Duodenal mucosa (tissue), 2 donors: ENCODE results near the gene ADAM23.

Experiments used
- H3K27ac ChIP-seq: one replicate; pipeline ENCODE4 v1.7.0; 2013; ENCODE audit warnings: low read depth, low read length
- H3K27me3 ChIP-seq, 2 donors: one replicate each; pipeline ENCODE4 v1.7.0; 2013; ENCODE audit warnings: low read length in 2 of 2, control low read depth in 1 of 2; ENCODE audit not compliant: insufficient read depth in 2 of 2, control insufficient read depth in 1 of 2
- H3K36me3 ChIP-seq, 2 donors: one replicate each; pipeline ENCODE4 v1.7.0; 2013; ENCODE audit warnings: low read length in 2 of 2, control low read depth in 1 of 2; ENCODE audit not compliant: insufficient read depth in 2 of 2, control insufficient read depth in 1 of 2
- H3K4me1 ChIP-seq, 2 donors: one replicate each; pipeline ENCODE4 v1.7.0; 2013; ENCODE audit warnings: low read length in 2 of 2, control low read depth in 1 of 2; ENCODE audit not compliant: insufficient read depth in 2 of 2, control insufficient read depth in 1 of 2
- H3K4me3 ChIP-seq, 2 donors: one replicate each; pipeline ENCODE4 v1.7.0; 2013; ENCODE audit warnings: low read length in 2 of 2, low read depth in 1 of 2
- H3K9ac ChIP-seq, 2 donors: one replicate each; pipeline ENCODE4 v1.7.0; 2013; ENCODE audit warnings: low read length in 2 of 2, low read depth in 1 of 2
- H3K9me3 ChIP-seq, 2 donors: one replicate each; pipeline ENCODE4 v1.7.0; 2013; ENCODE audit warnings: low read length in 2 of 2, control low read depth in 1 of 2; ENCODE audit not compliant: control insufficient read depth in 1 of 2

ADAM23 gene

DNA sequence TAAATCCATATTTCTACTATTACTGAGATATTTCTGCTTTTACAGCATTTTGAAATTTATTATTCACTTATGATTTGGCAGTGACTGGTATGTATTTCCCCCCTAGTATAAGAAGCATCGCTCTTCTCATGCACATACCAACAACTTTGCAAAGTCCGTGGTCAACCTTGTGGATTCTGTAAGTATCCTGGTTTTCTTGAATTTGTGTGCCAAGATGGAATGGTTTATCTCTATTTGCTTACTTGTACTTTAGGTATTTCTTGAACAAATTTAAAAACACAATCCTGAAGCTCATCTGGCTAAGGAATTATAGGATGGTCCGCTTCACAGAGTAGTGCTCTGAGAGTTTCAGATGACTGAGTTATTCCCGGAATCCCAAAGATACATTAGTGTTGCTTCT lies 114.0 kb downstream of the ADAM23 start:
- Histone ChIP-seq H3K9me3 (no peaks in the 10 kb centered on the region), H3K27me3 (no peaks in the 10 kb centered on the region), H3K4me3 (no peak overlapping the region), H3K4me1 (no peaks in the 10 kb centered on the region), H3K27ac (no peak overlapping the region), H3K36me3 (no peaks in the 10 kb centered on the region), H3K9ac (no peak overlapping the region)

DNA sequence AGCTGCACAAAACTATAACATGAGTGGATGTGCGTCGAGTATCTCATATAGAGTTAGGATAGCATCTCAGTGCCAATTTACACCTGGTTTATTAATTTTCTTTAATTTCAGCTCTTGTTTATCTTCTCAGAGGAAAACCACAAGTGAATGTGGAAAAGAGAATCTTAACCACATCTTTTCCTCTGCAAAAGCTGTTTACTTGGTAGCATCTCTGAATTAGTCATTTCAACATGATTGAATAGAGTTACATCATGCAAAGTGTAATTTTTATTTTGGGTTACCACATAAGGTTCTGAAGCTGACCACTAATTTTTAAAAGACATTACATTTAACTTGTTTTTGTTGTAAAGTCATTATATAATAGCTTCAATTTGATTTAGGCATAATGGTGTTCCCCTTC lies 115.2 kb downstream of the ADAM23 start:
- Histone ChIP-seq H3K27me3 (no peaks in the 10 kb centered on the region), H3K9ac (no peak overlapping the region), H3K4me3 (no peak overlapping the region), H3K27ac (no peak overlapping the region), H3K4me1 (no peaks in the 10 kb centered on the region), H3K36me3 (no peaks in the 10 kb centered on the region), H3K9me3 (no peaks in the 10 kb centered on the region)

DNA sequence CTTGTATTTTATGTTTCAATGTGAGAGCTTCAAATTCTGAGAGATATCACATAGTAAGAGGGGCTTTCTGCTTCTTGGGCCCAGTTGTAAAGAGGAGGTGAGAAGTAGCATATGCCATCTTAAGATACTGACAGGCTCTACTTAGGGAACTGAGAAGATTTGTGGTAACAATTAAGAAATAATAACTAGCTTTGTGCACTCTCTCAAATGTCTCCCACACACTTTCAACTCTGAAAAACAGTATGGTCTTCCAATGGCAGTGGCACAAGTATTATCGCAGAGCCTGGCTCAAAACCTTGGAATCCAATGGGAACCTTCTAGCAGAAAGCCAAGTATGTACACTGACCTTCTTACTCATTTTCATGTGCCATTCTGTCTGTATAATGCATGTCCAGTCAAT lies 118.6 kb downstream of the ADAM23 start:
- H3K36me3 ChIP-seq: no peaks in the 10 kb centered on the region
- no peaks in the 10 kb centered on the region for H3K9me3 ChIP-seq
- H3K27me3 ChIP-seq: no peaks in the 10 kb centered on the region
- no peak overlapping the region for H3K4me3 ChIP-seq
- no peak overlapping the region for H3K9ac ChIP-seq
- H3K27ac ChIP-seq: no peak overlapping the region
- no peaks in the 10 kb centered on the region for H3K4me1 ChIP-seq

DNA sequence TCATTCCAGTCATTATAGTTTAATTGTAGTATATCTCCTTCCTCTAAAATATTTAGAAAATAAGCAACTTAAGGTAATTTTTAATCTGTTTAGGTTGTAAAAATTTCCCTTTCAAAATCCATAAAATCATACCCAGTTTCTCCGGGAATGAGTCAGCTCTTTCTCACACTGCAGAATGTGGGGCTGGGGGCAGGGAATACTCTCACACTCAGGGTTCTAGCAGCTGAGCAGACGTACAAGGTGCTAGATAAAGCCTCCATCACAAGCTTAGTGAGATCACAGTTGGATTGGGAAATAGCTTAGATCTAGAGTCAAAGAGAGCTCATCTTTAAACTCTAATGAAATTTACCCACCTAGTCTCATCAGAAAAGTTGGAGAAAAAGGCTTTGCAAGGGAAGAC lies 119.0 kb downstream of the ADAM23 start:
- no peak overlapping the region for H3K4me3 ChIP-seq
- no peaks in the 10 kb centered on the region for H3K9me3 ChIP-seq
- H3K27me3 ChIP-seq: no peaks in the 10 kb centered on the region
- no peaks in the 10 kb centered on the region for H3K4me1 ChIP-seq
- H3K9ac ChIP-seq: no peak overlapping the region
- H3K36me3 ChIP-seq: no peaks in the 10 kb centered on the region
- no peak overlapping the region for H3K27ac ChIP-seq

DNA sequence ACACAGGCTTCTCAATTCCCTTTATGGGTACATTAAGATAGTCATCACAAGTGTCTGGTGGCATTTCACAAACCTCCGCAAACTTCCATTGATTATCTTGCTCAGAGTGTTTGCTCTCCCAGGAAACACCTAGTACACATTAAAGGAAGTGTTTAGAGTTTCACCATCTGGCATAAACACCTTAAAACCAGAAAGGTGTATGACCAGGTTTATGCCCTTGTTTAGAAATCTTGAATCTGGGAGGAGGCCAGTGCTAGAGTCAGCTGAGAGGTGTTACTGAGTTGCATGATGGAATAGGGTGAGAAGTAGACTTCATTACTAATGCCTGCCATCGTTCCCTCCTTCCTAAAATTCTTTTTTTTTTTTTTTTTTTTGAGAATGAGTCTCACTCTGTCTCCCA lies 120.0 kb downstream of the ADAM23 start:
- Histone ChIP-seq H3K27me3 (no peaks in the 10 kb centered on the region), H3K9me3 (no peaks in the 10 kb centered on the region), H3K4me1 (no peaks in the 10 kb centered on the region), H3K9ac (no peak overlapping the region), H3K36me3 (no peaks in the 10 kb centered on the region), H3K27ac (no peak overlapping the region), H3K4me3 (no peak overlapping the region)

DNA sequence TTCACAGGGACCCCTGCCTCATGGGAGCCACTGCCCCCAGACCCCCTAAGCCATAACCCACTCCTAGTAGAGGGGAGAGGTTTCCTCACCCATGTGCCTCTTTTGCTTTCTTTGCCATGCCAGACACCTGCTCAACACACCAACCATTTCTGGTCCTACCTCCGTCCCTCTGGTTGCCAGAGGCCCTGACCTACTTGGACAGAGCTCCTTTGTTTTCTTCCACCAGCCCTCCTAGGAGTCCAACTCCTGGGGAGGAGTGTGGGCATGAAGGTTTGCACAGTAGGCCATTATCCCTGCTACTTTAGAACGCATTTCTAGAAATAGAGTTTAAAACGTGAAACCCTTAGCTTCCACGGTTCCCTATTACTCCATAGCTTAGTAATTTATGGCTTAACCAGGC lies 122.3 kb downstream of the ADAM23 start:
- H3K9me3 ChIP-seq: no peaks in the 10 kb centered on the region
- H3K36me3 ChIP-seq: no peaks in the 10 kb centered on the region
- H3K27me3 ChIP-seq: no peaks in the 10 kb centered on the region
- H3K4me3 ChIP-seq: no peak overlapping the region
- H3K4me1 ChIP-seq: no peaks in the 10 kb centered on the region
- no peak overlapping the region for H3K27ac ChIP-seq
- H3K9ac ChIP-seq: no peak overlapping the region

DNA sequence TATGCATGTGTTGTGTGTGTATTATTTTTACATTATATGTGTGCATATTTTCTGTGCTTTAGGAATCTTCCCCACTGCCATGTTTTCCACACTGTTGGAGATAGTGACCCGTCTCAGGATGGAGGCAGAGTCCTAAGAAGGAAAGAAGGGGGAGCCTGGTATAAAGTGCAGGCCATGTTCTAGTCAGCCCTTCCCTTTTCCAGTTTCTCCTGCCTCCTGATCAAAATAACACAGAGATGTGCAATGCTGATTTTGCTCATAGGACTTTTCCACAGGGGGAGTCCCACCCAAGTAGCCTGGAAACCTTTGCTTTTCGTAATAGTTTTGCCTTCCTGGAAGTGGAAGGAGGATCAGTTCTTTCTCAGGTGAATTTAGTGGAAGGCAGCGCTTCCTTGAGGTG lies 126.1 kb downstream of the ADAM23 start:
- Histone ChIP-seq H3K27me3 (no peaks in the 10 kb centered on the region), H3K9me3 (no peaks in the 10 kb centered on the region), H3K27ac (no peak overlapping the region), H3K9ac (no peak overlapping the region), H3K4me1 (no peaks in the 10 kb centered on the region), H3K36me3 (no peaks in the 10 kb centered on the region), H3K4me3 (no peak overlapping the region)

DNA sequence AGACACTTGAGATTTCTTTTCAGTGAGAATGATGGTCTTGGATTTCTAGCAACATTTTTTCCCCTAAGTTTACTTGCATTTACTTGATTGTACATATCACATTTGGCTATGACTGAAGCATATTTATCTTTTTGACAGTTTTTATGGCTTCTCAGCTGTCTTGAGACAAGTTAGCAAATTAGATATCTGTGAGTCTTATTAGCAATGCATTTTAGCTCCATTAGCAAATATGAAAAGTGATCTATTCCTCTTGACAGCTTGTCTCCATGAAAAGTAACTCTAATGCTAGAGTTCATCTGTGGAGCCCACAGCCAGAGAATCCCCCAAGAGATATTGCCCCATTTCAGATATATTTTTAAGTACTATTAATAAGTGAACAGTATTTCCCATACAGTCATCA lies 126.9 kb downstream of the ADAM23 start:
- Histone ChIP-seq H3K9me3 (no peaks in the 10 kb centered on the region), H3K36me3 (no peaks in the 10 kb centered on the region), H3K4me3 (no peak overlapping the region), H3K4me1 (no peaks in the 10 kb centered on the region), H3K27me3 (no peaks in the 10 kb centered on the region), H3K9ac (no peak overlapping the region), H3K27ac (no peak overlapping the region)

DNA sequence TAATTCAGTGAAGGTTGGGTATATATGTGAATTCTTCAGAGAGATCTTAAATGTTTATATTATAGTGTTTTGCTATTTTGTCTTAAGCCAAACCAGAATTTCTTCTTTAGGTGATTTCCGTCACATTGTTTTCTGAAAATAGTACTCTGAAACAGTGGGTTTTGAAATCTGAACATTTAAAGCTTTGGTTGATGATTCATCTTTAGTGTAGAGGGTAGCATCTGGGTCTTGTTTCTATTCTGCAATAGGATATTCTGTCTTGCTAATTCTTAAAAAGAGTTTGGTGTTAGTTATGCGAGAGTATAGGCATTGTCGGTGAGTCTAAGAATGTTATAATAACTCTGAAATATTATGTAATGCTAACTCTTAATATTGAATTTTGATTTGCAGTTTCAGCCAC lies 129.4 kb downstream of the ADAM23 start:
- no peaks in the 10 kb centered on the region for H3K4me1 ChIP-seq
- H3K9ac ChIP-seq: no peak overlapping the region
- no peaks in the 10 kb centered on the region for H3K9me3 ChIP-seq
- H3K4me3 ChIP-seq: no peak overlapping the region
- no peaks in the 10 kb centered on the region for H3K27me3 ChIP-seq
- no peaks in the 10 kb centered on the region for H3K36me3 ChIP-seq
- no peak overlapping the region for H3K27ac ChIP-seq

DNA sequence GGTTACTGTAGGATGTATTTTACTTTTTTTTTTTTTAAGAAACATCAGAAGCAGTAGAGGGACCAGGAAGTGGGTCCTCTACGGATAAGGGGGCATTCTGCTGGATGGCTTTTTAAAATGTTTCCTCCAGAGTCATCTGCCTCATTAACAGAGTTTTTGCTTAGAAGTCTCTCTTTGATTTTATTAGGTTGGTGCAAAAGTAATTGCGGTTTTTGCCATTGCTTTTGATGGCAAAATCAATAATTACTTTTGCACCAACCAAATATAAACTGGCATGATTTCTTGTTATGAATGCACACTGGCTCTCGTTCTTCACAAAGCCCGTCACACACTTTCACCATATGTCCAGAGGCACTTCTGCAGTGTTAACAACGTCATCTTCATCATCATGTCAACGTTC lies 130.5 kb downstream of the ADAM23 start:
- Histone ChIP-seq H3K27ac (no peak overlapping the region), H3K4me1 (no peaks in the 10 kb centered on the region), H3K36me3 (no peaks in the 10 kb centered on the region), H3K27me3 (no peaks in the 10 kb centered on the region), H3K9ac (no peak overlapping the region), H3K9me3 (no peaks in the 10 kb centered on the region), H3K4me3 (no peak overlapping the region)

DNA sequence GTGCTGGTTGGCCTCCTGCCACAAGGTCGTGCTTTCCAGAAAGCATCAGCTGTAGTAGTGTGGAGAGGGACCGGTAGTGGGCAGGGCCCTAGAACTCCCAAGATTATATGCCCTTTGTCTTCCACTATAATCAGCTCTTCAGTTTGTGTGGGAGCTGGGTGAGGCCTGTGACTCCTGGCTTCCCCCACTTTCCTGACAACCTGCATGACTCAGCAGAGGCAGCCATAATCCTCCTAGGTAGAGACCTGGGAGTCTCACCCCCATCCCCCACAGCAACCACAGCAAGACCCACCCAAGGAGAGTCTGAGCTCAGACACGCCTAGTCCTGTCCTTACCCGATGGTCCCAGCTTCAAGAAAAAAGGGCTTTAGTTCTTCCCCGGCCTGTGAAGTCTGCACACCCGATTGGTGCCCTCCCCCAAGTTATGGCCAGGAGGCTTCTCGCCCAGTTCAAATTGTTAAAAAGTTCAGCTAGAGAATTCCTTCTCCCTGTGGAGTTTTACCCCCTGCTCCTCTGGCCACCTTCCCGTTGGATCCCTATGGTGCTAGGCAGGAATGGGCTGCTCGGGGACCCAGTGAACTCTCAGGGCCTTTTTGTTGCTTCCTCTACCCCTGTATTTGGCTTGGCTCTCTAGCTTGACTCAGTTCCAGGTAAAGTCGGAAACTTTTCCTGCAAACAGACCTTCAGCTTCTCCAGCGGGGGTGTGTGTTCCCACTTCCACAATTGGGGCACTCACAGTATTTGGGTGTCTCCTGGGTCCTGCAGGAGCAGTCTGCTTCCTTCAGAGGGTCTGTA lies 141.2 kb downstream of the ADAM23 start:
- no peaks in the 10 kb centered on the region for H3K27me3 ChIP-seq
- no peak overlapping the region for H3K27ac ChIP-seq
- no peak overlapping the region for H3K4me3 ChIP-seq
- no peaks in the 10 kb centered on the region for H3K36me3 ChIP-seq
- no peaks in the 10 kb centered on the region for H3K4me1 ChIP-seq
- H3K9ac ChIP-seq: no peak overlapping the region
- H3K9me3 ChIP-seq: no peaks in the 10 kb centered on the region
